Small intestine (tissue), 7 donors: ENCODE measurements around the gene PPP1R7. TPM values are rescaled to one million over a fixed set of nuclear protein-coding genes. Genes with fewer than 3 reads are reported as not detected.

Experiments used
- DNase-seq, 2 donors: peaks; one replicate each; pipeline versions ENCODE4 v3.0.0 to v3.0.0-alpha.2; 2013
- FAIRE-seq: peaks from 2 replicates; lab custom pipeline; 2012; peaks lifted over from hg19 to GRCh38; lab: Jason Lieb, UNC
- H3K27ac ChIP-seq, 3 donors: one replicate each; pipeline ENCODE4 v1.5.1; 2013; ENCODE audit warnings: low read length in 2 of 3, mild to moderate bottlenecking in 2 of 3, control low read depth in 1 of 3, inconsistent platforms in 1 of 3, low read depth in 1 of 3, moderate library complexity in 1 of 3
- H3K27me3 ChIP-seq, 3 donors: one replicate each; pipeline ENCODE4 v1.6.1; 2013; ENCODE audit warnings: low read length in 3 of 3, inconsistent platforms in 1 of 3; ENCODE audit not compliant: control insufficient read depth in 3 of 3, insufficient read depth in 3 of 3
- H3K36me3 ChIP-seq, 3 donors: one replicate each; pipeline ENCODE4 v1.6.1; 2013; ENCODE audit warnings: low read length in 3 of 3, inconsistent platforms in 1 of 3, low read depth in 1 of 3, mild to moderate bottlenecking in 1 of 3, moderate library complexity in 1 of 3; ENCODE audit not compliant: control insufficient read depth in 3 of 3, insufficient read depth in 2 of 3
- H3K4me1 ChIP-seq, 3 donors: one replicate each; pipeline ENCODE4 v1.6.1; 2013; ENCODE audit warnings: low read length in 2 of 3, inconsistent platforms in 1 of 3, low read depth in 1 of 3, mild to moderate bottlenecking in 1 of 3, moderate library complexity in 1 of 3; ENCODE audit not compliant: control insufficient read depth in 3 of 3, insufficient read depth in 2 of 3
- H3K4me3 ChIP-seq, 3 donors: one replicate each; pipeline ENCODE4 v1.5.1; 2013; ENCODE audit warnings: low read length in 3 of 3, control low read depth in 1 of 3, inconsistent platforms in 1 of 3, low read depth in 1 of 3, mild to moderate bottlenecking in 1 of 3, moderate library complexity in 1 of 3
- H3K9me3 ChIP-seq, 2 donors: one replicate each; pipeline ENCODE4 v1.6.1; 2013; ENCODE audit warnings: low read depth in 1 of 2, low read length in 1 of 2; ENCODE audit not compliant: control insufficient read depth in 2 of 2, insufficient read depth in 1 of 2
- WGBS, 3 donors: extraction: QIAGEN DNeasy Blood & Tissue Kit; methylation state at CpG; one replicate each; pipeline ENCODE4 v1.1.7; 2013; 5-methylcytosine and 5-hydroxymethylcytosine counted together
- polyA plus RNA-seq, 4 donors: library from polyadenylated mRNA; stranded (reverse) in 3 of 4; unstranded in 1 of 4; fragments of 200-250 nt in 3 of 4; fragments of 120-200 nt in 1 of 4; gene quantifications; one replicate each; pipeline versions ENCODE4 v1.2.1 to v1.2.3, GENCODE V29; 2013
- donor health status: healthy with polysubstance abuse.
- donor health status: control.
- donor health status: control.
- donor health status: Bipolar disorder and iron deficiency.
- donor health status: healthy.

The PPP1R7 gene
- polyA plus RNA-seq, 4 donors = 57.3 to 74.7 (median 63.5) TPM

DNA sequence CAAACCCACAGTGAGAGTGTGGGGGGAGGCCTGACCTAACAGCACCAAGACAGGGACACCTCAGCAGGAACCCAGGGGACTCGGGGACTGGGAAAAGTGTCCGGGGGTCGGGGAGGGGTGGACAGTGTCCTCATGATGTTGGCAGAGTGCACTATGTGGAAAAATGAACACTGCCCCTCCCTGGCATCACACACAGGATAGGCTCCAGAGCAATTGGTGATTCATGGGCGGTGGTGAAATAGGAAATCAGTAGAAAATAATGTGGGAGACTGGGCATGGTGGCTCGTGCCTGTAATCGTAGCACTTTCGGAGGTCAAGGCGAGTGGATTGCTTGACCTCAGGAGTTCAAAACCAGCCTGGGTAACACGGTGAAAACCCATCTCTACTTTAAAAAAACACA, 34.6 kb downstream of the PPP1R7 start:
- 72 to 75% (median 74%) methylated on average over 9 of the region's 9 CpGs for WGBS, 3 donors

DNA sequence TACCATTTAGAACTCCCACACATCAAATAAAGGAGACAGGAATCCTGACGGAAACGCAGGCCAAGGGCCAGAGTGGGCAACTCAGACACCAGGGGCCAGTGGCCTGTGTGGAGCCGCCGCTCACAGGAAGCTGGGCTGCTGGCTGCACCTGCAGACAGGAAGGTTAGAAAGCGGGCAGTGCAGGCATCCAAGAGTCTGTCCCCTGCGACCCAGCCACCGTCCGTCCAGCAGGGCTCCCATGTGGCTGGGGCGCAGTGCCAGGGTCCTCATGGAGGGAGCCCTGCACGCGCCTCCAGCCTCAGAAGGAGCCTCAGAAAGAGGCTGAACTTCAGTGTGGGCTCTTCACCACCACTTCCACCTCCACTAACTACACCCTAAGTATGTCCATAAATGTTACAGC, 35.7 kb downstream of the PPP1R7 start:
- WGBS, 3 donors = 70 to 88% (median 82%) methylated on average over 8 to 11 of the region's 11 CpGs
- Histone ChIP-seq H3K27ac (no peak overlapping the region), H3K36me3 (peaks cover 0 to 23% (median 4%) of the 10 kb centered on the region in 3 donors), H3K4me1 (no peaks in the 10 kb centered on the region), H3K9me3 (no peaks in the 10 kb centered on the region), H3K4me3 (no peak overlapping the region), H3K27me3 (peaks cover 0 to 3% (median 0%) of the 10 kb centered on the region in 3 donors)
- DNase-seq = no peak
- FAIRE-seq = no peak

More for the DNA sequence above, 34.6 kb downstream of the PPP1R7 start:
- no peak for DNase-seq
- H3K27ac ChIP-seq = no peak overlapping the region
- H3K27me3 ChIP-seq = peaks cover 0 to 3% (median 0%) of the 10 kb centered on the region in 3 donors
- peaks cover under 1 to 28% (median 5%) of the 10 kb centered on the region in 3 donors for H3K36me3 ChIP-seq
- no peaks in the 10 kb centered on the region for H3K4me1 ChIP-seq
- no peaks in the 10 kb centered on the region for H3K9me3 ChIP-seq
- no peak overlapping the region for H3K4me3 ChIP-seq
- no peak for FAIRE-seq

DNA sequence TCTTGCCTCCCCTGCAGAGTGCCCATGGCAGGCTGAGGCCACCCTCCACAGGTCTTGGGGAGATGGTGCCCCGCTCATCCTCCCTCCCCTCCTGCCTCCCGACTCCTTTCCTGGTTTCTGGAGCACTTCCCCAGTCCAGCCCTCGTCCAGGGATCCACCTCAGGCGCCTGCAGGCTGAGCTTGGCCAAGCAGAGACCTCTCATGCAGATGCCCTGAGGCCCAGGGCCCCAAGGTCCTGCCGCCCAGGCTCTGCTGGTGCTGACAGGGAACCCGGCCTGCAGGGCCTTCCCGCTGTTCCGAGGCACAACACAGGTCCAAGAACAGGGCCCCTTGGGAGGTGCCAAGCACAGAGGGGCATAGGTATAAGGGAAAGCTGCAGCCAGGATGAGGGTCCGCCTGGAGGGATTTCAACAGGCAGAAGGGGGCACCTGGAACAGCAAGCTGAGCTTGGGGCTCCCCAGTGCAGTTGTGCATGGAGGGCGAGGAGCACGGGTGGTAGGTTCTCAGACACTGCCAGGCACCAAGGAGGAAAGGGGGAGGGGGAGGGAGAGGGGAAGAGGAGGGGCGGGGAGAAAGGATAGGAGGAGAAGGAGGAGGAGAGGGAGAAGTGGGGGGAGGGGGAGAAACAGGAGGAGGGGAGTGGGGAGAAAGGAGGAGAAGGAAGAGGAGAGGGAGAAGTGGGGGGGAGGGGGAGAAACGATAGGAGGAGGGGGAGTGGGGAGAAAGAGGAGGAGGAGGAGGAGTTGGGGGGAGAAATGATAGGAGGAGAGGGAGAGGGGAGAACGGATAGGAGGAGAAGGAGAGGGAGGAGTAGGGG, 37.0 kb downstream of the PPP1R7 start:
- no peak for DNase-seq
- FAIRE-seq = no peak
- 58 to 60% (median 60%) methylated on average over 14 of the region's 14 CpGs for WGBS, 3 donors
- peaks cover 0 to 3% (median 0%) of the 10 kb centered on the region in 3 donors for H3K27me3 ChIP-seq
- H3K27ac ChIP-seq = no peak overlapping the region
- H3K9me3 ChIP-seq = no peaks in the 10 kb centered on the region
- no peaks in the 10 kb centered on the region for H3K4me1 ChIP-seq
- no peak overlapping the region for H3K4me3 ChIP-seq
- H3K36me3 ChIP-seq = peaks cover 0 to 15% (median 4%) of the 10 kb centered on the region in 3 donors

DNA sequence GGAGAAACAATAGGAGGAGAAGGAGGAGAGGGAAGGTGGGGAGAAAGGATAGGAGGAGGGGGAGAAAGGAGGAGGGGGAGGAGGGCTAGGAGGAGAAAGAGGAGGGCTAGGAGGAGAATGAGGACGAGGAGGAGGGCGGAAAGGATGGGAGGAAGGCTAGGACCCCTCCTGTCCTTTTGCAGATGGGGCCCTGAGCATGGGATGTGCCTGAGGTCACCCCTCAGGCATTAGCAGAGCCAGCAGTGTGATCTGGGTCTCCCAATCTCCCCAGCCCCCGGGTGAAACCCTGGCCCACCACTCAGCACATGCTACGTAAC, 37.6 kb downstream of the PPP1R7 start:
- Histone ChIP-seq H3K36me3 (peaks cover 0 to 9% (median 2%) of the 10 kb centered on the region in 3 donors), H3K4me1 (no peaks in the 10 kb centered on the region), H3K27me3 (peaks cover 0 to 3% (median 0%) of the 10 kb centered on the region in 3 donors), H3K27ac (no peak overlapping the region), H3K4me3 (no peak overlapping the region), H3K9me3 (no peaks in the 10 kb centered on the region)
- DNase-seq (no peak), FAIRE-seq (no peak)
- WGBS, 3 donors = 55 to 68% (median 57%) methylated on average over 4 of the region's 4 CpGs

DNA sequence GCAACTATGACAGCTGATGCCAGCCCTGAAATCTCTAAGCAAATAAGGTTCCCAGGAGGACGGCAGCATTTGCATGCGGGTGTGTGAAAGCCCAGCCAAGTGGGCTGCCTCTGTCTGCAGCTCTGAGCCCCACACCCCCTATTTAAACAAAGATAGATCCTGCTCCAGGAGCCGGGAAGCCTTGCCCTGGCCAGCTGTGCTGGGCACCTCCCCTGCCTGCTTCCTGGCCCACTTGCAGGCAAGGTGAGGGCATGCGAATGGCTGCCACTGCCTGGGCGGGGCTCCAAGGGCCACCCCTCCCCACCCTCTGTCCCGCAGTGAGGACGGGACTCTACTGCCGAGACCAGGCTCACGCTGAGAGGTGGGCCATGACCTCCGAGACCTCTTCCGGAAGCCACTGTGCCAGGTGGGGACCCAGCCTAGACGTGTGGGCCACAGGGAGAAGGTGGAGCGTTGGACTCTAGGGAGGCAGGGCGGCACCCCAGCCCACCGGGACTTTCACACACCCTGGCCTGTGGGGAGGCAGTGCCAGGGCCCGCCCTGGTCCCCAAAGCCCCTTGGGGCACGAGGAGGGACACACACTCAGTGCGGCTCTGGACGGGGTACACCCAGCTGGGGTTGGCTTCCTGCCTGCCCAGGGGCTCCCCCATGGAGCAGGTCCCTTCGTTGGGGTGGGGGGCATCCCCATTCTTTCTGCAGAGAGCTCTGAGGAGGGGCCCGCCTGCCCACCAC, 38.3 kb downstream of the PPP1R7 start, which contains the start of gene ANO7:
Gene ANO7, plus strand, starts transcription at position 317 of the 732 bp plus-strand sequence. CDS start 1,387 bp downstream, outside the sequence.
- peaks cover 0 to 2% (median 0%) of the 10 kb centered on the region in 3 donors for H3K36me3 ChIP-seq
- H3K4me3 ChIP-seq = peak within 1 kb of the TSS in 1 of 3 donors; percentile 29
- H3K27ac ChIP-seq = peak within 1 kb of the TSS in 1 of 3 donors; percentile 33
- FAIRE-seq (no peak), DNase-seq (peak; percentile 41 to 60)
- H3K4me1 ChIP-seq = no peaks in the 10 kb centered on the region
- H3K27me3 ChIP-seq = peaks cover 0 to 3% (median 0%) of the 10 kb centered on the region in 3 donors
- H3K9me3 ChIP-seq = no peaks in the 10 kb centered on the region
- 39 to 66% (median 50%) methylated on average over 19 to 21 of the region's 21 CpGs for WGBS, 3 donors

DNA sequence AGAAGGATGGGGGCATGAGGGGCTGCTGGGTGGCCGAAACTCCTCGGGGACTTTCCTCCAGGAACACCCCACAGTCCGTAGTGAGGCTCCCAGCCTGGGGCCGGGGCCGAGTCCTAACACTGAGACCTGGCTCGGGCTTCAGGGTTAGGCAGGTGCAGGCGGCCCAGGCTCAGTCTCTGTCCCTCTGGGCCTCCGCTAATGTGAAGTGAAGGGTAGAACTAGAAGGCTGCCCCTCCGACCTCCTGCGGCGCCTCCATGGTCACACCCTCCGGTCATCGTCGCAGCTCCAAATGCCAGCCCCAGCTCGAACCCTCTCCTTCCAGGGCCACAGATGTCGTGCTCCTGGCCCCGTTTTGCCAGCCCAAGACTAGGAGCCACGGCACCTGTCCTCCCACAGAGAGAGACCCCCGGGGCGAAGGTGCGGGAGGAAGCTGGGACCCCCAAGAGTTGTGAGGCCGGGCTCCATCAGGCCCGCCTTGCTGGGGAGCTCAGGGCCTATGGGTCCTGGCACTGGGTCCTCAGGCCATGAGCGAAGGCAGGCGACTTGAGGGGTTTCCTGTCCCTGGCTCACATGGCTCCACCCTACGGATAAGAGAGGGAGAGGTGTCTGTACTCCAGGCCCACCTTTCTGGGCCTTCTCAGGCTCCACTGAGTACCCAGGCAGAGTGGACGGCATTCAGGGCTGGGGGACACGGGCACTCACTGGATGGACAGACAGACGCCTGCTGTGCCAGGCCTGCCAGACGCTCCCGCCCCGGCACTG, 39.0 kb downstream of the PPP1R7 start:
- 88 to 93% (median 91%) methylated on average over 29 to 32 of the region's 32 CpGs for WGBS, 3 donors
- Histone ChIP-seq H3K36me3 (no peaks in the 10 kb centered on the region), H3K9me3 (no peaks in the 10 kb centered on the region), H3K27me3 (peaks cover 0 to 3% (median 0%) of the 10 kb centered on the region in 3 donors), H3K27ac (peak overlapping the region in 1 of 3 donors; percentile 33), H3K4me3 (peak overlapping the region in 1 of 3 donors; percentile 29), H3K4me1 (no peaks in the 10 kb centered on the region)
- no peak for FAIRE-seq
- DNase-seq = no peak

DNA sequence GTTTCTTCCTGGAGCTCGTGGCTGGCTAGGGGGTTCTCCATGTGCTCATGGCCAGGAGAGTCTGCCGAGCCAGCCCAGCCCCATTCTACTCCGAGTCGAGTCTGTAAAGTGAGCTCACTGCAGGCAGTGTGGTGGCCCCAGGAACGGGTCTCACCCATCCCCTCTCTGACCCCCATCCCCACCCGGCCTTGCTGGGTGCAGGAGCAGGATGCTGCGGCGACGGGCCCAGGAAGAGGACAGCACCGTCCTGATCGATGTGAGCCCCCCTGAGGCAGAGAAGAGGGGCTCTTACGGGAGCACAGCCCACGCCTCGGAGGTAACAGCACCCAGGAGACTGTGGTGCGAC, 39.6 kb downstream of the PPP1R7 start:
- FAIRE-seq = no peak
- no peak overlapping the region for H3K27ac ChIP-seq
- H3K27me3 ChIP-seq = peaks cover 0 to 3% (median 0%) of the 10 kb centered on the region in 3 donors
- H3K4me3 ChIP-seq = no peak overlapping the region
- no peaks in the 10 kb centered on the region for H3K9me3 ChIP-seq
- DNase-seq = no peak
- 82 to 88% (median 86%) methylated on average over 15 of the region's 15 CpGs for WGBS, 3 donors
- no peaks in the 10 kb centered on the region for H3K36me3 ChIP-seq
- no peaks in the 10 kb centered on the region for H3K4me1 ChIP-seq
